RWPE2 (cell line): ENCODE data around the gene ZFP36.

Experiments
- ATAC-seq: fragments of 200-7000 bp; cut with Tn5 transposase; 3 replicates; pipeline ENCODE4 v1.9.1; 2021; ENCODE audit warnings: low read depth
- DNase-seq: peaks from one replicate; pipeline ENCODE4 v3.0.0-alpha.2; 2020; ENCODE audit warnings: low spot score
- H3K27ac ChIP-seq: fragments of 450-650 bp; 2 replicates; pipeline ENCODE4 v1.5.1; 2017; ENCODE audit warnings: mild to moderate bottlenecking; ENCODE audit not compliant: poor library complexity, severe bottlenecking
- H3K27me3 ChIP-seq: fragments of 250-450 bp; sonication (Bioruptor Pico); 2 replicates; pipeline ENCODE4 v1.5.1; 2021; ENCODE audit warnings: mild to moderate bottlenecking, moderate library complexity; ENCODE audit not compliant: insufficient read depth, poor library complexity, severe bottlenecking
- H3K36me3 ChIP-seq: fragments of 250-450 bp; sonication (Bioruptor Pico); 2 replicates; pipeline ENCODE4 v1.5.1; 2020; ENCODE audit warnings: low read depth, mild to moderate bottlenecking, moderate library complexity
- H3K4me1 ChIP-seq: fragments of 250-450 bp; sonication (Bioruptor Pico); 2 replicates; pipeline ENCODE4 v1.5.1; 2021; ENCODE audit warnings: mild to moderate bottlenecking, moderate library complexity; ENCODE audit not compliant: insufficient read depth, poor library complexity, severe bottlenecking
- H3K4me3 ChIP-seq: fragments of 250-450 bp; sonication (Bioruptor Pico); 2 replicates; pipeline ENCODE4 v1.5.1; 2021; ENCODE audit warnings: mild to moderate bottlenecking, moderate library complexity; ENCODE audit not compliant: severe bottlenecking
- H3K9me3 ChIP-seq: fragments of 250-450 bp; sonication (Bioruptor Pico); 2 replicates; pipeline ENCODE4 v1.5.1; 2021; ENCODE audit warnings: mild to moderate bottlenecking, moderate library complexity; ENCODE audit not compliant: severe bottlenecking
- CTCF ChIP-seq: fragments of 450-650 bp; IDR thresholded peaks from one replicate; pipeline ENCODE4 v1.5.1; 2017; ENCODE audit warnings: mild to moderate bottlenecking, moderate library complexity; ENCODE audit not compliant: poor library complexity, severe bottlenecking

Gene ZFP36

DNA sequence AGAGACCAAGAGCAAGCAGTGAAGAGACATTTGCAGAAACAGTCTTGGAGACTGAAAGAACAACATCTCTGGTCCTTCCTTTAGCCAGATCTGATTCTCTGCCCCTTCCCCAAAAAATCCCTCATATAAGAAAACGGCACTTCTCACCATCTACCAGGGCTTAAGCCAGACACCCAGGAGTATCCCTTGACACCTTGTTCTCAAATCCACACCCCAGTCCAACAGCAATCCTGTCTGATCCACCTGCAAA is 4.1 kb downstream of the ZFP36 start:
- H3K36me3 ChIP-seq = peaks cover 37% of the 10 kb centered on the region
- ATAC-seq (no peak), DNase-seq (no peak)
- peak overlapping the region; percentile 97 for H3K27ac ChIP-seq
- peaks cover 13% of the 10 kb centered on the region for H3K4me1 ChIP-seq
- H3K9me3 ChIP-seq = no peaks in the 10 kb centered on the region
- no peak overlapping the region for H3K4me3 ChIP-seq
- no peak for TF ChIP-seq CTCF
- H3K27me3 ChIP-seq = no peaks in the 10 kb centered on the region

DNA sequence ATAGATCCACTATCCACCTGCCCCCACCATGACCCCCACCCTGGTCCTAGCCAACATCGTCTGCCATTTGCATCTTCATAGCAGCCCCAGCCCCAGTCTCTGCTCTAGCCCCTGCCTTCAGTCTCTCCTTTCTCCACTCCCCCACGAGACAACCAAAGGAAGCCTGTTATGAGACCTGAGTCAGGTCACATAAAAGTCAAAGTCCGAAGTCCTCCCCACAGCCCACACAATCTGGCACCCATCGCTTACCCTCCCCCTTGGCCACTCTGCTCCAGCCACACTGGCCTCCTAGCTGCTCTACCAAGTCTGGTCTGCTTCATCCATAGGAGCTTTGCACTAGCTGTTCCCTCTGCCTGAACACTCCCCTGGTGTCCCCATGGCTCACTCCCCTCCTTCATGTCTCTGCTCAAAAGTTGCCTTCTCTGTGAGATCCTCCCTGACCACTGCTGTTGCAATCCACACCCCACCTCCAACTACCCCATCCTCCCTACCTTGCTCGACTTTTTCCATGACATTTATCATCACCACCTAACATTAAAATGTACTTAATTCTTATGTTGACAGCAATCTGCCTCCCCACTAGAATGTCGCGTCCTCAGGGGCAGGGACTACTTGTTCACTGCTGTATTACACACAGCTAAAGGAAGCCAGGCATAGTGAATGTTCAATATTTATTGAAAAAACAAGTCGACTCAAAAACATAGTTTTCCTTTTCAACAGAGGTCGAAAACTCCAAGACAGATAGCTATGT is 4.6 kb downstream of the ZFP36 start:
- peaks cover 13% of the 10 kb centered on the region for H3K4me1 ChIP-seq
- H3K27ac ChIP-seq = peak overlapping the region; percentile 97
- H3K9me3 ChIP-seq = no peaks in the 10 kb centered on the region
- DNase-seq (no peak), ATAC-seq (no peak)
- H3K36me3 ChIP-seq = peaks cover 42% of the 10 kb centered on the region
- no peak for TF ChIP-seq CTCF
- H3K4me3 ChIP-seq = peak overlapping the region; percentile 22
- no peaks in the 10 kb centered on the region for H3K27me3 ChIP-seq

DNA sequence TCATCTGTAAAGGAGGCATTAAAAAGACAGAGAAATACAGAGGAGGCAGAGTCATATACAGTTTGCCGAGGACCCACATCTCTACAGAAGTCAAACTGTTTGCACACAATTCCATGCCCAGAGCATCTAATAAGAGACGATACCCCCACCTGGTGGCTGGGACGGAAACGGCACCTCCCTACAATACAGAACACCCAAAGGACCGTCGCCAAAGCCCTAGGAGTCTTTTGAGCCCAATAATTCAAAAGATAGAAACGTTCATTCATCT is 5.1 kb downstream of the ZFP36 start:
- Histone ChIP-seq H3K4me1 (peaks cover 13% of the 10 kb centered on the region), H3K9me3 (no peaks in the 10 kb centered on the region), H3K4me3 (peak overlapping the region; percentile 22), H3K27ac (peak overlapping the region; percentile 97), H3K27me3 (no peaks in the 10 kb centered on the region), H3K36me3 (peaks cover 42% of the 10 kb centered on the region)
- ATAC-seq = peak; percentile 37
- no peak for DNase-seq
- peak; percentile 73 for TF ChIP-seq CTCF

GRCh38 chr19:39412100-39412866 is 5.6 kb downstream of the ZFP36 start, which contains the start of gene PLEKHG2:
Gene PLEKHG2 (plus strand): TSS chr19:39412669. CDS start chr19:39414087, 1,418 bp downstream.
- Histone ChIP-seq H3K4me1 (peaks cover 13% of the 10 kb centered on the region), H3K27ac (peak within 1 kb of the TSS; percentile 97), H3K4me3 (peak within 1 kb of the TSS; percentile 84), H3K9me3 (no peaks in the 10 kb centered on the region), H3K27me3 (no peaks in the 10 kb centered on the region), H3K36me3 (peaks cover 40% of the 10 kb centered on the region)
- peak; percentile 97 for DNase-seq
- peak; percentile 81 for TF ChIP-seq CTCF
- ATAC-seq = peak; percentile 57

GRCh38 chr19:39412867-39413271 is 6.2 kb downstream of the ZFP36 start:
- H3K36me3 ChIP-seq = peaks cover 36% of the 10 kb centered on the region
- peak; percentile 42 for TF ChIP-seq CTCF
- no peaks in the 10 kb centered on the region for H3K9me3 ChIP-seq
- peaks cover 13% of the 10 kb centered on the region for H3K4me1 ChIP-seq
- peak overlapping the region; percentile 84 for H3K4me3 ChIP-seq
- H3K27ac ChIP-seq = peak overlapping the region; percentile 97
- no peaks in the 10 kb centered on the region for H3K27me3 ChIP-seq
- ATAC-seq (peak; percentile 10; the same call in 1 of the 3 replicates), DNase-seq (no peak)
